Measurements from ENCODE around the gene ACMSD. TPM values are rescaled to one million over a fixed set of nuclear protein-coding genes. Genes with fewer than 3 reads are reported as not detected.

ACMSD gene
- total RNA-seq, 3 donors from 2014 or later (not counting 1 experiment from before 2014, with no cell fraction given), result not detected

DNA sequence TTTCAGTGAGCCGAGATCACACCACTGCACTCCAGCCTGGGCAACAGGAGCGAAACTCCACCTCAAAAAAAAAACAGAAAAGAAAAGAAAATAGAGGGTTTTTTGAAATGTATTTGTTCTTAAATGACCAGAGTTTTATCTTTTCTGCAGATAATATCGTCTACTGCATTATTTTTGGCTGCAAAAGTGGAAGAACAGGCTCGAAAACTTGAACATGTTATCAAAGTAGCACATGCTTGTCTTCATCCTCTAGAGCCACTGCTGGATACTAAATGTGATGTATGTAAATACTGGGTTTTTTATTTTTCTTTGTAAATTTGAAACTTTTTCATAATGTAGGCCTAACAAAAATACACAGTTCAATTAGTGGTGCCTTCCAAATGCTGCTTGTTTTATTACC is 98.3 kb downstream of the ACMSD start:
- Histone ChIP-seq H3K9me3 (ENCODE audit: control insufficient read depth, insufficient read depth, low read length) (no peaks in the 10 kb centered on the region), H3K27ac (ENCODE audit: low read length) (no peak overlapping the region), H3K4me1 (ENCODE audit: control insufficient read depth, insufficient read depth, low read length) (peaks cover 6% of the 10 kb centered on the region), H3K36me3 (ENCODE audit: control insufficient read depth, insufficient read depth, low read length) (peaks cover 40% of the 10 kb centered on the region), H3K4me3 (ENCODE audit: low read length) (no peak overlapping the region), H3K27me3 (ENCODE audit: control insufficient read depth, insufficient read depth, low read length) (no peaks in the 10 kb centered on the region)
- no peaks in the 10 kb centered on the region for H3K36me3 Mint-ChIP-seq
- peak overlapping the region in 1 of 2 donors; percentile 27 for H3K27ac Mint-ChIP-seq
- WGBS (ENCODE audit: insufficient coverage), result 99% methylated on average over 3 of the region's 4 CpGs
- H3K4me1 Mint-ChIP-seq, result peaks cover 32 to 43% of the 10 kb centered on the region in 2 donors
- TF ChIP-seq, protein P1, sequence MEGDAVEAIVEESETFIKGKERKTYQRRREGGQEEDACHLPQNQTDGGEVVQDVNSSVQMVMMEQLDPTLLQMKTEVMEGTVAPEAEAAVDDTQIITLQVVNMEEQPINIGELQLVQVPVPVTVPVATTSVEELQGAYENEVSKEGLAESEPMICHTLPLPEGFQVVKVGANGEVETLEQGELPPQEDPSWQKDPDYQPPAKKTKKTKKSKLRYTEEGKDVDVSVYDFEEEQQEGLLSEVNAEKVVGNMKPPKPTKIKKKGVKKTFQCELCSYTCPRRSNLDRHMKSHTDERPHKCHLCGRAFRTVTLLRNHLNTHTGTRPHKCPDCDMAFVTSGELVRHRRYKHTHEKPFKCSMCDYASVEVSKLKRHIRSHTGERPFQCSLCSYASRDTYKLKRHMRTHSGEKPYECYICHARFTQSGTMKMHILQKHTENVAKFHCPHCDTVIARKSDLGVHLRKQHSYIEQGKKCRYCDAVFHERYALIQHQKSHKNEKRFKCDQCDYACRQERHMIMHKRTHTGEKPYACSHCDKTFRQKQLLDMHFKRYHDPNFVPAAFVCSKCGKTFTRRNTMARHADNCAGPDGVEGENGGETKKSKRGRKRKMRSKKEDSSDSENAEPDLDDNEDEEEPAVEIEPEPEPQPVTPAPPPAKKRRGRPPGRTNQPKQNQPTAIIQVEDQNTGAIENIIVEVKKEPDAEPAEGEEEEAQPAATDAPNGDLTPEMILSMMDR (IDR thresholded peaks at IDR 0.05), result no peak
- no peak overlapping the region for H3K4me3 Mint-ChIP-seq
- no peaks in the 10 kb centered on the region for H3K27me3 Mint-ChIP-seq (ENCODE audit: low read depth in 2 of 2)
- H3K9me3 Mint-ChIP-seq, result no peaks in the 10 kb centered on the region
- DNase-seq, result no peak
- ATAC-seq, result no peak
- intact Hi-C loops (cut with micrococcal nuclease), result no loop called here

DNA sequence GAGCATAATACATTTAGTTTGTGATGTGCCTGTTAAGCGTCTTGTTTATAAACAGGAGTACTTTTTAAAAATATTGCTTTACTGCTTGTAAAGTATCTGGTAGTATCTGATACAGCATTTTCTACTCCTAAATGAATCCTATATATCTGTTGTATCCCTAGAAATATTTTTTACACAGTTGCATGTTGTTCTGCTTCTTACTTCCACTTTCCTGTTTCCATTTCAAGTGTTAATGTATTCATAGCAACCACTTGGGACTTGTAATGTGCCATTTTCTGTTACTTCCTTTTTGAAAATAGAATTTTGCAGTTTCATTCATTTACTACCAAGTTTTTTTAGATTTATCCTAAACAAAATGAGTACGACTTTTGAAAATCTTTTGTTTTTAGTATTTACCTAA is 105.1 kb downstream of the ACMSD start:
- Histone ChIP-seq H3K36me3 (ENCODE audit: control insufficient read depth, insufficient read depth, low read length) (peaks cover 62% of the 10 kb centered on the region), H3K27ac (ENCODE audit: low read length) (no peak overlapping the region), H3K9me3 (ENCODE audit: control insufficient read depth, insufficient read depth, low read length) (no peaks in the 10 kb centered on the region), H3K27me3 (ENCODE audit: control insufficient read depth, insufficient read depth, low read length) (no peaks in the 10 kb centered on the region), H3K4me1 (ENCODE audit: control insufficient read depth, insufficient read depth, low read length) (peaks cover 3% of the 10 kb centered on the region), H3K4me3 (ENCODE audit: low read length) (no peak overlapping the region)
- Mint-ChIP-seq H3K9me3 (no peaks in the 10 kb centered on the region), H3K36me3 (no peaks in the 10 kb centered on the region), H3K27me3 (ENCODE audit: low read depth in 2 of 2) (no peaks in the 10 kb centered on the region), H3K4me1 (peaks cover 22 to 28% of the 10 kb centered on the region in 2 donors), H3K4me3 (no peak overlapping the region), H3K27ac (peak overlapping the region; percentile 57 to 71)
- no peak for DNase-seq
- TF ChIP-seq, protein P1 (IDR thresholded peaks at IDR 0.05), result no peak
- intact Hi-C loops (cut with micrococcal nuclease), result no loop called here
- no peak for ATAC-seq
- WGBS (ENCODE audit: insufficient coverage), result no CpG with 5 or more reads among the region's 2 CpGs

DNA sequence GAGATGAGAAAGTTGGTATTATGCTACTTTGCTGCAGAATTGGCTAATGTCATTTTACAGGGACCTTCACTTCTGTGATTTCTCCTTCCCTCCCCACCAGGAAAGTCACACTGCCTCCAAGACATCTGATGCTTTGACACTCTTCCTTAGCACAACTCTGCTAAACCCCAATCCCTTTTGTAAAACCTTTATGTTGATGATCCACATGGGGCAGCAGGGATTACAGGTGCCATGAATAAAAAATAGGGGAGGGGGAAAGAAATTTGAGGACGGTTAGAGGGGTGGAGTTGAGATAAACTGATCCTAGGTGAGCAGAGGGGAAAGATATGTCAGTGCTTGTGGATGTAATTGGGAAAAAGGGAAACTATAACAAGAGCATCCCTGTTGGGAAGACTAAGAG is 106.6 kb downstream of the ACMSD start:
- H3K36me3 Mint-ChIP-seq, result no peaks in the 10 kb centered on the region
- H3K4me1 Mint-ChIP-seq, result peaks cover 28 to 30% of the 10 kb centered on the region in 2 donors
- peaks cover 8% of the 10 kb centered on the region for H3K4me1 ChIP-seq (ENCODE audit: control insufficient read depth, insufficient read depth, low read length)

More for the DNA sequence above, 106.6 kb downstream of the ACMSD start:
- intact Hi-C loops (cut with micrococcal nuclease), result no loop called here
- peak overlapping the region; percentile 7 to 15 for H3K27ac Mint-ChIP-seq
- no peaks in the 10 kb centered on the region for H3K27me3 Mint-ChIP-seq (ENCODE audit: low read depth in 2 of 2)
- H3K4me3 ChIP-seq (ENCODE audit: low read length), result no peak overlapping the region
- no peaks in the 10 kb centered on the region for H3K9me3 Mint-ChIP-seq
- H3K27ac ChIP-seq (ENCODE audit: low read length), result no peak overlapping the region
- no peak for ATAC-seq
- TF ChIP-seq, protein P1 (IDR thresholded peaks at IDR 0.05), result no peak
- peaks cover 55% of the 10 kb centered on the region for H3K36me3 ChIP-seq (ENCODE audit: control insufficient read depth, insufficient read depth, low read length)
- no peak overlapping the region for H3K4me3 Mint-ChIP-seq
- no peak for DNase-seq
- H3K9me3 ChIP-seq (ENCODE audit: control insufficient read depth, insufficient read depth, low read length), result no peaks in the 10 kb centered on the region
- WGBS (ENCODE audit: insufficient coverage), result 92% methylated on average over 1 of the region's 1 CpG
- no peaks in the 10 kb centered on the region for H3K27me3 ChIP-seq (ENCODE audit: control insufficient read depth, insufficient read depth, low read length)
